ENCODE measurements around the gene RDH5. TPM values are rescaled to one million over a fixed set of nuclear protein-coding genes. Genes with fewer than 3 reads are reported as not detected.

RDH5 gene
- total RNA-seq, 1 experiment from 2014 or later, result 5.8 TPM

DNA sequence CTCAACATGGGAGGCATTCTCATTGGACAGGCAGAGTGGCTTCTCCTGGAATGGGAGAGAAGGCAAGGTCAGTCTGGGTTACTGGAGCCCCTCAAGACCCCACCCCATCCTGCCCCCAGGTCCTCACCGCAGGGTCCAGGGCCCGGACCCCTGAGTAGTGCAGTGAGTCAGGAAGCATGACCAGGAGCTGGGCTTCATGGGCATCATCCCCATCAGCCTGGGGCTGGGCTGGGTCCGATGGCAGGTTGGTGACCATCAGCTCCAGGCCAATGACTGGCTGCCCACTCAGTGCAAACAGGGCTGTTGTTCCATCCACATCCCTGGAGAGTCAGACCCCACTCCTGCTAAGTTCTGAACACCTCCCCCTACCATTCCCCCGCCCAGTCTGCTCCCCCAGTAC is 25.5 kb upstream of the RDH5 start:
- Mint-ChIP-seq H3K4me3 (no peak overlapping the region), H3K4me1 (no peaks in the 10 kb centered on the region), H3K27me3 (ENCODE audit: low read depth) (no peaks in the 10 kb centered on the region), H3K9me3 (no peaks in the 10 kb centered on the region), H3K27ac (no peak overlapping the region), H3K36me3 (peaks cover 24% of the 10 kb centered on the region)
- no peak for ATAC-seq
- TF ChIP-seq, protein P1, sequence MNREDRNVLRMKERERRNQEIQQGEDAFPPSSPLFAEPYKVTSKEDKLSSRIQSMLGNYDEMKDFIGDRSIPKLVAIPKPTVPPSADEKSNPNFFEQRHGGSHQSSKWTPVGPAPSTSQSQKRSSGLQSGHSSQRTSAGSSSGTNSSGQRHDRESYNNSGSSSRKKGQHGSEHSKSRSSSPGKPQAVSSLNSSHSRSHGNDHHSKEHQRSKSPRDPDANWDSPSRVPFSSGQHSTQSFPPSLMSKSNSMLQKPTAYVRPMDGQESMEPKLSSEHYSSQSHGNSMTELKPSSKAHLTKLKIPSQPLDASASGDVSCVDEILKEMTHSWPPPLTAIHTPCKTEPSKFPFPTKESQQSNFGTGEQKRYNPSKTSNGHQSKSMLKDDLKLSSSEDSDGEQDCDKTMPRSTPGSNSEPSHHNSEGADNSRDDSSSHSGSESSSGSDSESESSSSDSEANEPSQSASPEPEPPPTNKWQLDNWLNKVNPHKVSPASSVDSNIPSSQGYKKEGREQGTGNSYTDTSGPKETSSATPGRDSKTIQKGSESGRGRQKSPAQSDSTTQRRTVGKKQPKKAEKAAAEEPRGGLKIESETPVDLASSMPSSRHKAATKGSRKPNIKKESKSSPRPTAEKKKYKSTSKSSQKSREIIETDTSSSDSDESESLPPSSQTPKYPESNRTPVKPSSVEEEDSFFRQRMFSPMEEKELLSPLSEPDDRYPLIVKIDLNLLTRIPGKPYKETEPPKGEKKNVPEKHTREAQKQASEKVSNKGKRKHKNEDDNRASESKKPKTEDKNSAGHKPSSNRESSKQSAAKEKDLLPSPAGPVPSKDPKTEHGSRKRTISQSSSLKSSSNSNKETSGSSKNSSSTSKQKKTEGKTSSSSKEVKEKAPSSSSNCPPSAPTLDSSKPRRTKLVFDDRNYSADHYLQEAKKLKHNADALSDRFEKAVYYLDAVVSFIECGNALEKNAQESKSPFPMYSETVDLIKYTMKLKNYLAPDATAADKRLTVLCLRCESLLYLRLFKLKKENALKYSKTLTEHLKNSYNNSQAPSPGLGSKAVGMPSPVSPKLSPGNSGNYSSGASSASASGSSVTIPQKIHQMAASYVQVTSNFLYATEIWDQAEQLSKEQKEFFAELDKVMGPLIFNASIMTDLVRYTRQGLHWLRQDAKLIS (CRISPR knock-in tag; IDR thresholded peaks at IDR 0.05; ENCODE audit: borderline replicate concordance), result no peak
- TF ChIP-seq CTCF (IDR thresholded peaks at IDR 0.05), result no peak
- no peak for TF ChIP-seq HMGA2 (CRISPR knock-in tag; IDR thresholded peaks at IDR 0.05)
- no peak for DNase-seq (ENCODE audit: low spot score)
- ChIA-PET CTCF (interaction anchor here (1.0 to 3.1 kb wide), 2 partner anchors 12 to 13 kb away, joined by 3 to 27 read pairs; partner anchors contain the start of gene ITGA7), POLR2A (interaction anchor here (0.9 kb wide), 1 partner anchor 10 kb away, joined by 3 read pairs; no protein-coding TSS in a partner anchor)

DNA sequence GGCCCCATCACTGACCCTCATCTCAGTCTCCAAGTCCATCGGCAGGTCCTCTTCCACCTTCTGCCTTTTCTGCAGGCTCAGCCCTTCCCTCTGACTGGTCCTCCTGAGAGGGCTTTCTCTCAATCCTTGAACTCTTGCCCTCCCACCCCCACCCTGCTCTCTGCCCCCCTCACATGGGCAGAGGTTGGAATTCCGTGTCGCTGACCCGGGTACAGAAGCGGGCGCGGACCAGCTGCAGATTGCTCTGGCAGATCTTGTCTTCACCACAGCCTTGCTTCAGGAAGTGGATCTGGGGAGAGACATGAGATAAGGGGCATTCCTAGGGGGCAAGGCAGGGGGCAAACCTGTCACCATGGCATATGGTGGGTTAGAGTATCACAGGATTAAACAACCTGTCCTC is 24.8 kb upstream of the RDH5 start:
- Mint-ChIP-seq H3K27me3 (ENCODE audit: low read depth) (no peaks in the 10 kb centered on the region), H3K27ac (no peak overlapping the region), H3K4me3 (no peak overlapping the region), H3K9me3 (no peaks in the 10 kb centered on the region), H3K36me3 (peaks cover 24% of the 10 kb centered on the region), H3K4me1 (no peaks in the 10 kb centered on the region)
- CTCF ChIA-PET, result interaction anchor here (1.4 to 3.1 kb wide), 2 partner anchors 11 to 14 kb away, joined by 5 to 27 read pairs; partner anchors contain the start of gene ITGA7
- DNase-seq (ENCODE audit: low spot score), result no peak
- POLR2A ChIA-PET, result no interaction called here
- TF ChIP-seq ZNF232 (CRISPR knock-in tag; IDR thresholded peaks at IDR 0.05), result no peak
- no peak for TF ChIP-seq TEAD1 (CRISPR knock-in tag; IDR thresholded peaks at IDR 0.05)
- no peak for TF ChIP-seq FOXP4 (CRISPR knock-in tag; IDR thresholded peaks at IDR 0.05)
- TF ChIP-seq, protein P2, sequence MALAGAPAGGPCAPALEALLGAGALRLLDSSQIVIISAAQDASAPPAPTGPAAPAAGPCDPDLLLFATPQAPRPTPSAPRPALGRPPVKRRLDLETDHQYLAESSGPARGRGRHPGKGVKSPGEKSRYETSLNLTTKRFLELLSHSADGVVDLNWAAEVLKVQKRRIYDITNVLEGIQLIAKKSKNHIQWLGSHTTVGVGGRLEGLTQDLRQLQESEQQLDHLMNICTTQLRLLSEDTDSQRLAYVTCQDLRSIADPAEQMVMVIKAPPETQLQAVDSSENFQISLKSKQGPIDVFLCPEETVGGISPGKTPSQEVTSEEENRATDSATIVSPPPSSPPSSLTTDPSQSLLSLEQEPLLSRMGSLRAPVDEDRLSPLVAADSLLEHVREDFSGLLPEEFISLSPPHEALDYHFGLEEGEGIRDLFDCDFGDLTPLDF (CRISPR knock-in tag; IDR thresholded peaks at IDR 0.05), result no peak
- TF ChIP-seq ZNF317 (CRISPR knock-in tag; IDR thresholded peaks at IDR 0.05; ENCODE audit: borderline replicate concordance, low read depth), result no peak
- TF ChIP-seq, protein P3, sequence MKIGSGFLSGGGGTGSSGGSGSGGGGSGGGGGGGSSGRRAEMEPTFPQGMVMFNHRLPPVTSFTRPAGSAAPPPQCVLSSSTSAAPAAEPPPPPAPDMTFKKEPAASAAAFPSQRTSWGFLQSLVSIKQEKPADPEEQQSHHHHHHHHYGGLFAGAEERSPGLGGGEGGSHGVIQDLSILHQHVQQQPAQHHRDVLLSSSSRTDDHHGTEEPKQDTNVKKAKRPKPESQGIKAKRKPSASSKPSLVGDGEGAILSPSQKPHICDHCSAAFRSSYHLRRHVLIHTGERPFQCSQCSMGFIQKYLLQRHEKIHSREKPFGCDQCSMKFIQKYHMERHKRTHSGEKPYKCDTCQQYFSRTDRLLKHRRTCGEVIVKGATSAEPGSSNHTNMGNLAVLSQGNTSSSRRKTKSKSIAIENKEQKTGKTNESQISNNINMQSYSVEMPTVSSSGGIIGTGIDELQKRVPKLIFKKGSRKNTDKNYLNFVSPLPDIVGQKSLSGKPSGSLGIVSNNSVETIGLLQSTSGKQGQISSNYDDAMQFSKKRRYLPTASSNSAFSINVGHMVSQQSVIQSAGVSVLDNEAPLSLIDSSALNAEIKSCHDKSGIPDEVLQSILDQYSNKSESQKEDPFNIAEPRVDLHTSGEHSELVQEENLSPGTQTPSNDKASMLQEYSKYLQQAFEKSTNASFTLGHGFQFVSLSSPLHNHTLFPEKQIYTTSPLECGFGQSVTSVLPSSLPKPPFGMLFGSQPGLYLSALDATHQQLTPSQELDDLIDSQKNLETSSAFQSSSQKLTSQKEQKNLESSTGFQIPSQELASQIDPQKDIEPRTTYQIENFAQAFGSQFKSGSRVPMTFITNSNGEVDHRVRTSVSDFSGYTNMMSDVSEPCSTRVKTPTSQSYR (CRISPR knock-in tag; IDR thresholded peaks at IDR 0.05), result no peak
- TF ChIP-seq, protein P4, sequence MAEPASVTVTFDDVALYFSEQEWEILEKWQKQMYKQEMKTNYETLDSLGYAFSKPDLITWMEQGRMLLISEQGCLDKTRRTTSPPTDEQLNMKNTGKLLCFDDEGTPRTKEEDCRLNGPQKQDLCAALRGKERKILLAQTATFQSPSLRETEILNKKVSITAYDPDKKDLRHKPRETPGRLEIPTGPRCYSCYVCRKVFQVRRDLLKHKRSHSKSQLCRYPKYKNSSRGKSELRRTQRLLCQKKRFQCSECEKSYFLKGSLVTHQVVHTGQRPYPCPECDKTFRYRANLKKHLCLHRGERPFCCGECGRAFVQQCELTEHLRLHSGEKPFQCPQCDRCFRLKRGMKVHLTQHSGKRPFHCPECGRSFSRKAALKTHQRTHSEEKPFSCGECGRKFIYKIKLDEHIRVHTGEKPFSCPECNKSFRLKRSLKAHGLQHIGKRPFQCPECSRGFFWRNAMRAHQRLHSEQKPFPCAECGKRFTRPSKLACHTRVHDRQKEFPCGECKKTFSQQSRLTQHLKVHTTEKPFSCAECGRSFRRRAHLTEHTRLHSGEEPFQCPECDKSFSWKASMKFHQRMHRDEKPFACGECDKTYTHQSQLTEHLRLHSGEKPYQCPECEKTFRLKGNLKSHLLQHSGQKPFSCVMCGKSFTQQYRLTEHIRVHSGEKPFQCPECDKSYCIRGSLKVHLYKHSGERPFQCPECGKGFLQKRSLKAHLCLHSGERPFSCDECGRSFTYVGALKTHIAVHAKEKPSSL (CRISPR knock-in tag; conservative IDR thresholded peaks at IDR 0.05), result no peak
- no peak for TF ChIP-seq PREB (CRISPR knock-in tag; IDR thresholded peaks at IDR 0.05; ENCODE audit: borderline replicate concordance)
- no peak for TF ChIP-seq ZNF396 (CRISPR knock-in tag; IDR thresholded peaks at IDR 0.05; ENCODE audit: borderline replicate concordance)
- no peak for TF ChIP-seq JUN (CRISPR knock-in tag; IDR thresholded peaks at IDR 0.05)
- TF ChIP-seq CREB1 (CRISPR knock-in tag; IDR thresholded peaks at IDR 0.05), result no peak
- no peak for TF ChIP-seq NFE2L1 (CRISPR knock-in tag; IDR thresholded peaks at IDR 0.05)
- TF ChIP-seq ZNF219 (CRISPR knock-in tag; IDR thresholded peaks at IDR 0.05; ENCODE audit: borderline replicate concordance), result no peak
- no peak for ATAC-seq

Measured in WTC11 (cell line).